ENCODE measurements around the gene ETV2. TPM values are rescaled to one million over a fixed set of nuclear protein-coding genes. Genes with fewer than 3 reads are reported as not detected.

ETV2 gene
- total and polyA plus RNA-seq, 2 donors (not counting 3 experiments of a cell fraction or from before 2014, with no cell fraction given): 1.0 to 1.5 TPM

DNA sequence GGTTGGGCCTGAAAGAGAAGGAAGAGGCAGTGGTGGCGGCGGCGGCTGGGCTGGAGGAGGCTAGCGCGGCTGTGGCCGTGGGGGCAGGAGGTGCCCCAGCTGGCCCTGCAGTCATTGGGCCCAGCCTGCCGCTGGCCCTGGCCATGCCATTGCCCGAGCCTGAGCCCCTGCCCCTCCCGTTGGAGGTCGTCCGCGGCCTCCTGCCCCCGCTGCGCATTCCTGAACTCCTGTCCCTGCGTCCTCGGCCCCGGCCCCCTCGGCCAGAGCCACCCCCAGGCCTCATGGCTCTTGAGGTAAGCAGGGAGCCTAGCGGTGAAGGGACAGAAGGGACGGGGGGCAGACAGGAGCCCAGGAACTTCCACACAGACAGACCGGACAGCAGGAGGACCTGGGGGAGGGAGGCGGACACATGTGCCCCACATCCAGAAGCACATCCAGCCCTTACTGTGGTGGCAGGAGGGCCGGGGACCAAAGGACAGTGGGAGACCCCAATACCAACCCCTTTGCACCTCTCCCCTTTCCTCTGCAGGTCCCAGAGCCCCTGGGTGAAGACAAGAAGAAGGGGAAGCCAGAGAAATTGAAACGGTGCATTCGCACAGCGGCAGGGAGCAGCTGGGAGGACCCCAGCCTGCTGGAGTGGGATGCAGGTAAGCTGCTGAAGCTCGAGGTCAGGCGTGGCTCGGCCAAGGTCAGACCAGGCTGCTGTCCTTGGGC is 7.7 kb upstream of the ETV2 start:
- dilution Hi-C loops (cut with MboI; ENCODE audit: extremely low pct_ligation_motif_present, low sequenced_read_pairs): no loop called here
- Histone ChIP-seq H3K79me2 (ENCODE audit: control insufficient read depth, insufficient read depth, low read length) (peaks cover 7% of the 10 kb centered on the region), H4K20me1 (replicated peaks; ENCODE audit: control insufficient read depth, extremely low read depth, insufficient read depth, low read length) (no peaks in the 10 kb centered on the region), H3K4me2 (ENCODE audit: insufficient read depth, low read length) (no peak overlapping the region), H3K4me3 (replicated peaks in 1 of 3; ENCODE audit: insufficient read depth in 1 of 3, low read depth in 1 of 3, low read length in 3 of 3) (no peak overlapping the region), H3K9me3 (replicated peaks; ENCODE audit: control insufficient read depth, insufficient read depth, low read length) (no peaks in the 10 kb centered on the region), H3K4me1 (ENCODE audit: control insufficient read depth, extremely low read depth, insufficient read depth, low read length) (peaks cover 6% of the 10 kb centered on the region), H3K9me1 (replicated peaks; ENCODE audit: control insufficient read depth, extremely low read depth, insufficient read depth, low read length) (no peaks in the 10 kb centered on the region), H3K36me3 (ENCODE audit: control insufficient read depth in 2 of 2, extremely low read depth in 1 of 2, insufficient read depth in 2 of 2, low read length in 2 of 2) (peaks cover 17 to 56% of the 10 kb centered on the region in 2 experiments), H3K27me3 (ENCODE audit: control insufficient read depth in 2 of 2, insufficient read depth in 2 of 2, low read length in 2 of 2) (no peaks in the 10 kb centered on the region), H2AFZ (ENCODE audit: low read depth, low read length) (no peak overlapping the region), H3K27ac (ENCODE audit: insufficient read depth, low read depth, low read length) (no peak overlapping the region), H3K9ac (replicated peaks; ENCODE audit: extremely low read depth, insufficient read depth, low read length) (no peak overlapping the region)
- BruUV-seq (replicated peaks): no TSS peak
- intact Hi-C loops (cut with micrococcal nuclease): no loop called here
- ChIA-PET CTCF (no interaction called here), POLR2A (no interaction called here)
- FAIRE-seq (no peak), DNase-seq (ENCODE audit: low read depth, low spot score) (no peak)
- TF ChIP-seq JUN (IDR thresholded peaks at IDR 0.05; ENCODE audit: borderline replicate concordance, insufficient read depth, insufficient read length, low read depth) (no peak), POLR2AphosphoS5 (IDR thresholded peaks at IDR 0.05; ENCODE audit: insufficient read depth, low read depth, low read length) (no peak), EZH2 (IDR thresholded peaks at IDR 0.05; ENCODE audit: borderline replicate concordance, low read depth, low read length, severe bottlenecking) (no peak), FOS (IDR thresholded peaks at IDR 0.05; ENCODE audit: borderline replicate concordance, insufficient read depth, low read length) (no peak), MYC (IDR thresholded peaks at IDR 0.05; ENCODE audit: low read depth, low read length) (no peak), GATA2 (IDR thresholded peaks at IDR 0.05; ENCODE audit: insufficient read depth, insufficient read length, low read depth, low read length) (no peak), POLR2A (IDR thresholded peaks at IDR 0.05; ENCODE audit: low read depth, low read length) (no peak)
- TF ChIP-seq, protein P1, sequence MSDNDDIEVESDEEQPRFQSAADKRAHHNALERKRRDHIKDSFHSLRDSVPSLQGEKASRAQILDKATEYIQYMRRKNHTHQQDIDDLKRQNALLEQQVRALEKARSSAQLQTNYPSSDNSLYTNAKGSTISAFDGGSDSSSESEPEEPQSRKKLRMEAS (IDR thresholded peaks at IDR 0.05; ENCODE audit: insufficient read depth, insufficient read length): no peak
- TF ChIP-seq, protein P2, sequence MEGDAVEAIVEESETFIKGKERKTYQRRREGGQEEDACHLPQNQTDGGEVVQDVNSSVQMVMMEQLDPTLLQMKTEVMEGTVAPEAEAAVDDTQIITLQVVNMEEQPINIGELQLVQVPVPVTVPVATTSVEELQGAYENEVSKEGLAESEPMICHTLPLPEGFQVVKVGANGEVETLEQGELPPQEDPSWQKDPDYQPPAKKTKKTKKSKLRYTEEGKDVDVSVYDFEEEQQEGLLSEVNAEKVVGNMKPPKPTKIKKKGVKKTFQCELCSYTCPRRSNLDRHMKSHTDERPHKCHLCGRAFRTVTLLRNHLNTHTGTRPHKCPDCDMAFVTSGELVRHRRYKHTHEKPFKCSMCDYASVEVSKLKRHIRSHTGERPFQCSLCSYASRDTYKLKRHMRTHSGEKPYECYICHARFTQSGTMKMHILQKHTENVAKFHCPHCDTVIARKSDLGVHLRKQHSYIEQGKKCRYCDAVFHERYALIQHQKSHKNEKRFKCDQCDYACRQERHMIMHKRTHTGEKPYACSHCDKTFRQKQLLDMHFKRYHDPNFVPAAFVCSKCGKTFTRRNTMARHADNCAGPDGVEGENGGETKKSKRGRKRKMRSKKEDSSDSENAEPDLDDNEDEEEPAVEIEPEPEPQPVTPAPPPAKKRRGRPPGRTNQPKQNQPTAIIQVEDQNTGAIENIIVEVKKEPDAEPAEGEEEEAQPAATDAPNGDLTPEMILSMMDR (IDR thresholded peaks at IDR 0.05; ENCODE audit: extremely low read depth in 1 of 2, insufficient read depth in 1 of 2, low read depth in 1 of 2, low read length in 2 of 2): no peak
